Endothelial cell of umbilical vein (primary cell): Measurements from ENCODE around the gene PITPNM3. TPM values are rescaled to one million over a fixed set of nuclear protein-coding genes. Genes with fewer than 3 reads are reported as not detected.

Experiments used
- BruUV-seq: library from RNA; stranded (reverse); fragments of 400-500 nt; replicated peaks from 2 replicates; lab custom pipeline; 2021; lab: Mats Ljungman, UMichigan
- CTCF ChIA-PET: fragments of 300-600, 350-600 bp; sonication (Branson Sonifier 250); formaldehyde crosslinking; loops from one replicate; lab custom pipeline; 2021; ENCODE audit warnings: antibody characterized with exemption, inconsistent platforms; lab: Charles Lee
- POLR2A ChIA-PET: fragments of 300-600, 350-600 bp; sonication (Branson Sonifier 250); formaldehyde crosslinking; loops from one replicate; lab custom pipeline; 2021; ENCODE audit warnings: antibody characterized with exemption, inconsistent platforms; lab: Charles Lee
- DNase-seq: peaks from one replicate; pipeline ENCODE4 v3.0.0-alpha.2; 2011; ENCODE audit warnings: low read depth, low spot score
- FAIRE-seq: peaks from 2 replicates; lab custom pipeline; 2011; peaks lifted over from hg19 to GRCh38; lab: Jason Lieb, UNC
- H2AFZ ChIP-seq: 2 replicates; pipeline ENCODE4 v1.6.0; 2012; ENCODE audit warnings: low read depth, low read length, control low read depth, inconsistent platforms
- H3K27ac ChIP-seq: 2 replicates; pipeline ENCODE4 v1.5.1; 2011; ENCODE audit warnings: low read depth, mild to moderate bottlenecking, control low read depth, low read length, moderate library complexity; ENCODE audit not compliant: insufficient read depth
- H3K27me3 ChIP-seq, 2 experiments: 2 replicates each; pipeline versions ENCODE4 v1.6.0 to v1.6.1; 2011; ENCODE audit warnings: low read length in 2 of 2, mixed read lengths in 1 of 2; ENCODE audit not compliant: control insufficient read depth in 2 of 2, insufficient read depth in 2 of 2
- H3K36me3 ChIP-seq, 2 experiments: 2 replicates in 1 of 2; 3 replicates in 1 of 2; pipeline ENCODE4 v1.5.1; 2011; ENCODE audit warnings: low read length in 2 of 2, mild to moderate bottlenecking in 1 of 2, moderate library complexity in 1 of 2; ENCODE audit not compliant: control insufficient read depth in 2 of 2, insufficient read depth in 2 of 2; ENCODE audit errors: extremely low read depth in 1 of 2
- H3K4me1 ChIP-seq: 3 replicates; pipeline ENCODE4 v1.5.1; 2011; ENCODE audit warnings: mild to moderate bottlenecking, low read length; ENCODE audit not compliant: control insufficient read depth, insufficient read depth; ENCODE audit errors: extremely low read depth
- H3K4me2 ChIP-seq: 2 replicates; pipeline ENCODE4 v1.6.1; 2011; ENCODE audit warnings: low read length, control low read depth, mixed read lengths; ENCODE audit not compliant: insufficient read depth
- H3K4me3 ChIP-seq, 3 experiments: fragments of 200-600 bp in 1 of 3; sonication (generic), shearing (Covaris generic) in 1 of 3; replicated peaks in 1 of 3; 2 replicates each; pipeline ENCODE4 v1.5.1; 2011 to 2016; ENCODE audit warnings: control low read depth in 3 of 3, low read length in 3 of 3, mild to moderate bottlenecking in 2 of 3, inconsistent platforms in 1 of 3, low read depth in 1 of 3, moderate library complexity in 1 of 3; ENCODE audit not compliant: insufficient read depth in 1 of 3
- H3K79me2 ChIP-seq: 2 replicates; pipeline ENCODE4 v1.6.0; 2012; ENCODE audit warnings: low read length, inconsistent platforms; ENCODE audit not compliant: control insufficient read depth, insufficient read depth
- H3K9ac ChIP-seq: replicated peaks from 2 replicates; pipeline ENCODE3; 2011; ENCODE audit warnings: low read length, control low read depth; ENCODE audit not compliant: insufficient read depth; ENCODE audit errors: extremely low read depth
- H3K9me1 ChIP-seq: replicated peaks from 3 replicates; pipeline ENCODE4 v1.6.0; 2011; ENCODE audit warnings: mild to moderate bottlenecking, low read length; ENCODE audit not compliant: control insufficient read depth, insufficient read depth; ENCODE audit errors: extremely low read depth
- H3K9me3 ChIP-seq: replicated peaks from 2 replicates; pipeline ENCODE4 v1.5.1; 2012; ENCODE audit warnings: low read length, inconsistent platforms; ENCODE audit not compliant: control insufficient read depth, insufficient read depth
- H4K20me1 ChIP-seq: replicated peaks from 2 replicates; pipeline ENCODE3; 2011; ENCODE audit warnings: mild to moderate bottlenecking, low read length; ENCODE audit not compliant: control insufficient read depth, insufficient read depth; ENCODE audit errors: extremely low read depth
- EZH2 ChIP-seq: IDR thresholded peaks from 2 replicates; pipeline ENCODE4 v1.6.1; 2012; ENCODE audit warnings: borderline replicate concordance, low read depth, mild to moderate bottlenecking, moderate library complexity, low read length, inconsistent platforms; ENCODE audit not compliant: severe bottlenecking
- FOS ChIP-seq: IDR thresholded peaks from 2 replicates; pipeline ENCODE4 v1.6.1; 2011; ENCODE audit warnings: mild to moderate bottlenecking, low read length, moderate library complexity, borderline replicate concordance; ENCODE audit not compliant: insufficient read depth
- GATA2 ChIP-seq: IDR thresholded peaks from 2 replicates; pipeline ENCODE4 v1.7.0; 2011; ENCODE audit warnings: low read depth, mild to moderate bottlenecking, moderate library complexity, mixed read lengths, low read length; ENCODE audit not compliant: insufficient read length, insufficient read depth
- JUN ChIP-seq: IDR thresholded peaks from 2 replicates; pipeline ENCODE4 v1.6.1; 2011; ENCODE audit warnings: borderline replicate concordance, low read depth; ENCODE audit not compliant: insufficient read length, insufficient read depth
- MYC ChIP-seq: IDR thresholded peaks from one replicate; pipeline ENCODE4 v1.6.1; 2011; ENCODE audit warnings: mild to moderate bottlenecking, low read depth, low read length
- POLR2A ChIP-seq: IDR thresholded peaks from 2 replicates; pipeline ENCODE4 v1.6.1; 2012; ENCODE audit warnings: low read depth, mild to moderate bottlenecking, control low read depth, low read length
- POLR2AphosphoS5 ChIP-seq: IDR thresholded peaks from 2 replicates; pipeline ENCODE4 v1.6.1; 2012; ENCODE audit warnings: low read depth, mild to moderate bottlenecking, control low read depth, low read length, moderate library complexity; ENCODE audit not compliant: insufficient read depth
- dilution Hi-C: fragments of 300-500 bp; cut with MboI; formaldehyde crosslinking; loops from one replicate; pipeline ENCODE4 v1.15.0; 2019; ENCODE audit warnings: low sequenced_read_pairs; ENCODE audit not compliant: extremely low pct_ligation_motif_present
- intact Hi-C: fragments of 100-400 bp; cut with micrococcal nuclease; formaldehyde crosslinking; loops from one replicate; pipeline ENCODE4 v1.10.0; 2022
- polyA plus RNA-seq, 4 experiments: library from polyadenylated mRNA; depleted of rRNA in 3 of 4; stranded (reverse) in 3 of 4; unstranded in 1 of 4; fragments of >200 nt; gene quantifications; 2 replicates each; pipeline versions ENCODE4 v1.2.1 to v1.2.3, GENCODE V29; 2011 to 2012; ENCODE audit warnings: missing spikeins in 1 of 4
- total RNA-seq: library from RNA; stranded (reverse); gene quantifications from 2 replicates; pipeline ENCODE4 v1.2.3, GENCODE V29; 2021
- TF ChIP-seq, protein P1 (sequence below), 2 donors: IDR thresholded peaks; 1 replicate in 1 of 2; 2 replicates in 1 of 2; pipeline ENCODE4 v1.5.1; 2011; ENCODE audit warnings: low read length in 2 of 2, mild to moderate bottlenecking in 2 of 2, moderate library complexity in 2 of 2, control low read depth in 1 of 2, inconsistent platforms in 1 of 2, low read depth in 1 of 2; ENCODE audit not compliant: insufficient read depth in 1 of 2; ENCODE audit errors: extremely low read depth in 1 of 2
- TF ChIP-seq, protein P2 (sequence below): IDR thresholded peaks from 2 replicates; pipeline ENCODE4 v1.6.1; 2011; ENCODE audit not compliant: insufficient read depth, insufficient read length

PITPNM3 gene
- total and polyA plus RNA-seq, 2 donors (not counting 3 experiments of a cell fraction or from before 2014, with no cell fraction given), result 1.0 to 1.9 TPM

DNA sequence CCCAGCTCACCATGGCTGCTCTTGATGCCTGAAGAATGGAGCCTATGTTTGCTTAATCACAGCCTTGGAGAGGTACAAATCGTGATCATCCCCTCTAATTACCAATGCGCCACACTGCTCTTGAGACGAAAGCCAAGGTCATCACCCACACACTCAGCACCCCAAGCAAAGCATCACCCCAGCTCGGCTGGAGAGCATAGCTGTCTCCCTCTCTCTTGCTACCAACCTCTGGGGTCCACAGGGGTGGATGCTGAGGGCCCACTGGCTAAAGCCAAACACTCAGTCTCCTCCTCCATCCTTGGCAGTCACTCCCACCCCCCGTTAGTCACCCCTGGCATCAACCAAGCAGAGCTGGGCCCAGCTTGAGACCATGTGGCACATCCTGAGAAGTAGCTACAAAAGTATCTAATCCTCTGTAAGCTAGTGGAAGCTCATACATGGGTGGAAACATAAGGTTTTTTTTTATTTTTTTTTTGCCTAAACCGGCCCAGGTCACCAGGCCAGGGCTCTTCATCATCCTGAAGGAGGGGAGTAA lies 67.3 kb downstream of the PITPNM3 start:
- BruUV-seq, result no TSS peak
- dilution Hi-C loops, result no loop called here
- no peak for TF ChIP-seq MYC

DNA sequence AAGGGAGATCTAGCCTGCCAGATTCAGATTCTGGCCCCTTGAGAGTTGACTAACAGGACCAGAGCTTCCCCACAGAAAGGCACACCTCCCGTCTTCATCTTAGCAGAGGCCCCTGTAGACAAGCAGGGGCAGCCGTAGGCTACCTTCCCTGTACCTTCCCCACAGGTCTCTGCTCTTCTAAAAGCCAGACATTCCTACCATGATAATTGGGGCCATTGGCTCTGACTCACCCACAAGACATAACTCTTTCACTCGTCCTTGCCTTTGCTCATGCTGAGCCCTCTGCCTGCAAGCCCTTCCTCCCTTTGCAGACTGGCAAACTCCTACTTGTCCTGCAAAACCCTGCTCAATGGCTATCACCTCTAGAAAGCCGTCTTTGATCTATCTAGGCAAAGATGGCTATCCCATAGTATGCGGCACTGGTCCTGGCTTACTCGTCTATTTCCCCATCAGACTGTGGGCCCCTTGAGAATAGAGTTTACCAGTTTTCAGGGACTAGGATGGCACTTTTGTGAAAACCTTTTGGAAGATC lies 68.3 kb downstream of the PITPNM3 start:
- H3K27ac ChIP-seq, result no peak overlapping the region
- CTCF ChIA-PET, result interaction anchor here (1.7 to 4.8 kb wide), 2 partner anchors 15 to 16 kb away, joined by 7 to 37 read pairs; no protein-coding TSS in a partner anchor

More for the DNA sequence above, 67.3 kb downstream of the PITPNM3 start:
- H3K4me3 ChIP-seq, result no peak overlapping the region
- no peaks in the 10 kb centered on the region for H3K4me1 ChIP-seq
- H3K4me2 ChIP-seq, result no peak overlapping the region
- H3K79me2 ChIP-seq, result no peaks in the 10 kb centered on the region
- CTCF ChIA-PET, result interaction anchor here (0.6 to 1.7 kb wide), 3 partner anchors 16 to 92 kb away, joined by 3 to 7 read pairs (median 4); no protein-coding TSS in a partner anchor
- no peaks in the 10 kb centered on the region for H3K9me1 ChIP-seq
- no peaks in the 10 kb centered on the region for H3K9me3 ChIP-seq
- POLR2A ChIA-PET, result no interaction called here
- intact Hi-C loops, result no loop called here
- H3K27me3 ChIP-seq, result no peaks in the 10 kb centered on the region
- no peak overlapping the region for H3K27ac ChIP-seq
- no peak for FAIRE-seq
- no peaks in the 10 kb centered on the region for H3K36me3 ChIP-seq
- no peak overlapping the region for H2AFZ ChIP-seq
- no peak overlapping the region for H3K9ac ChIP-seq
- no peak for DNase-seq
- no peaks in the 10 kb centered on the region for H4K20me1 ChIP-seq

More for the DNA sequence above, 68.3 kb downstream of the PITPNM3 start:
- FAIRE-seq, result no peak
- intact Hi-C loops (no loop called here), dilution Hi-C loops (no loop called here)
- Histone ChIP-seq H3K4me3 (no peak overlapping the region), H3K4me1 (no peaks in the 10 kb centered on the region), H2AFZ (no peak overlapping the region), H3K36me3 (no peaks in the 10 kb centered on the region), H3K27me3 (no peaks in the 10 kb centered on the region), H3K9ac (no peak overlapping the region), H3K79me2 (no peaks in the 10 kb centered on the region), H4K20me1 (no peaks in the 10 kb centered on the region), H3K9me1 (no peaks in the 10 kb centered on the region), H3K4me2 (no peak overlapping the region), H3K9me3 (no peaks in the 10 kb centered on the region)
- POLR2A ChIA-PET, result no interaction called here
- DNase-seq, result no peak
- TF ChIP-seq FOS (no peak), MYC (no peak), JUN (no peak), POLR2AphosphoS5 (no peak), GATA2 (no peak), EZH2 (no peak), POLR2A (no peak)
- TF ChIP-seq, protein P1, sequence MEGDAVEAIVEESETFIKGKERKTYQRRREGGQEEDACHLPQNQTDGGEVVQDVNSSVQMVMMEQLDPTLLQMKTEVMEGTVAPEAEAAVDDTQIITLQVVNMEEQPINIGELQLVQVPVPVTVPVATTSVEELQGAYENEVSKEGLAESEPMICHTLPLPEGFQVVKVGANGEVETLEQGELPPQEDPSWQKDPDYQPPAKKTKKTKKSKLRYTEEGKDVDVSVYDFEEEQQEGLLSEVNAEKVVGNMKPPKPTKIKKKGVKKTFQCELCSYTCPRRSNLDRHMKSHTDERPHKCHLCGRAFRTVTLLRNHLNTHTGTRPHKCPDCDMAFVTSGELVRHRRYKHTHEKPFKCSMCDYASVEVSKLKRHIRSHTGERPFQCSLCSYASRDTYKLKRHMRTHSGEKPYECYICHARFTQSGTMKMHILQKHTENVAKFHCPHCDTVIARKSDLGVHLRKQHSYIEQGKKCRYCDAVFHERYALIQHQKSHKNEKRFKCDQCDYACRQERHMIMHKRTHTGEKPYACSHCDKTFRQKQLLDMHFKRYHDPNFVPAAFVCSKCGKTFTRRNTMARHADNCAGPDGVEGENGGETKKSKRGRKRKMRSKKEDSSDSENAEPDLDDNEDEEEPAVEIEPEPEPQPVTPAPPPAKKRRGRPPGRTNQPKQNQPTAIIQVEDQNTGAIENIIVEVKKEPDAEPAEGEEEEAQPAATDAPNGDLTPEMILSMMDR (IDR thresholded peaks at IDR 0.05; ENCODE audit: extremely low read depth in 1 of 2, insufficient read depth in 1 of 2, low read depth in 1 of 2, low read length in 2 of 2), result no peak
- TF ChIP-seq, protein P2, sequence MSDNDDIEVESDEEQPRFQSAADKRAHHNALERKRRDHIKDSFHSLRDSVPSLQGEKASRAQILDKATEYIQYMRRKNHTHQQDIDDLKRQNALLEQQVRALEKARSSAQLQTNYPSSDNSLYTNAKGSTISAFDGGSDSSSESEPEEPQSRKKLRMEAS, result no peak
- BruUV-seq, result no TSS peak
